ENCODE measurements around the gene LIMS1.

Gene LIMS1

GRCh38 chr2:108616751-108617161 lies 82.5 kb downstream of the LIMS1 start (continued):
- TF ChIP-seq INSM2 (tag by site-specific recombination; IDR thresholded peaks at IDR 0.05), result no peak
- TF ChIP-seq, protein P1, sequence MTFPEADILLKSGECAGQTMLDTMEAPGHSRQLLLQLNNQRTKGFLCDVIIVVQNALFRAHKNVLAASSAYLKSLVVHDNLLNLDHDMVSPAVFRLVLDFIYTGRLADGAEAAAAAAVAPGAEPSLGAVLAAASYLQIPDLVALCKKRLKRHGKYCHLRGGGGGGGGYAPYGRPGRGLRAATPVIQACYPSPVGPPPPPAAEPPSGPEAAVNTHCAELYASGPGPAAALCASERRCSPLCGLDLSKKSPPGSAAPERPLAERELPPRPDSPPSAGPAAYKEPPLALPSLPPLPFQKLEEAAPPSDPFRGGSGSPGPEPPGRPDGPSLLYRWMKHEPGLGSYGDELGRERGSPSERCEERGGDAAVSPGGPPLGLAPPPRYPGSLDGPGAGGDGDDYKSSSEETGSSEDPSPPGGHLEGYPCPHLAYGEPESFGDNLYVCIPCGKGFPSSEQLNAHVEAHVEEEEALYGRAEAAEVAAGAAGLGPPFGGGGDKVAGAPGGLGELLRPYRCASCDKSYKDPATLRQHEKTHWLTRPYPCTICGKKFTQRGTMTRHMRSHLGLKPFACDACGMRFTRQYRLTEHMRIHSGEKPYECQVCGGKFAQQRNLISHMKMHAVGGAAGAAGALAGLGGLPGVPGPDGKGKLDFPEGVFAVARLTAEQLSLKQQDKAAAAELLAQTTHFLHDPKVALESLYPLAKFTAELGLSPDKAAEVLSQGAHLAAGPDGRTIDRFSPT (tag by site-specific recombination; IDR thresholded peaks at IDR 0.05), result peak; percentile 36; the same call in 1 of the 2 replicates
- TF ChIP-seq ZBTB26 (tag by site-specific recombination; optimal IDR thresholded peaks at IDR 0.05), result no peak
- TF ChIP-seq, protein P2, sequence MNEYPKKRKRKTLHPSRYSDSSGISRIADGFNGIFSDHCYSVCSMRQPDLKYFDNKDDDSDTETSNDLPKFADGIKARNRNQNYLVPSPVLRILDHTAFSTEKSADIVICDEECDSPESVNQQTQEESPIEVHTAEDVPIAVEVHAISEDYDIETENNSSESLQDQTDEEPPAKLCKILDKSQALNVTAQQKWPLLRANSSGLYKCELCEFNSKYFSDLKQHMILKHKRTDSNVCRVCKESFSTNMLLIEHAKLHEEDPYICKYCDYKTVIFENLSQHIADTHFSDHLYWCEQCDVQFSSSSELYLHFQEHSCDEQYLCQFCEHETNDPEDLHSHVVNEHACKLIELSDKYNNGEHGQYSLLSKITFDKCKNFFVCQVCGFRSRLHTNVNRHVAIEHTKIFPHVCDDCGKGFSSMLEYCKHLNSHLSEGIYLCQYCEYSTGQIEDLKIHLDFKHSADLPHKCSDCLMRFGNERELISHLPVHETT (tag by site-specific recombination; IDR thresholded peaks at IDR 0.05), result no peak
- TF ChIP-seq SP7 (tag by site-specific recombination; IDR thresholded peaks at IDR 0.05), result no peak
- TF ChIP-seq, protein P3, sequence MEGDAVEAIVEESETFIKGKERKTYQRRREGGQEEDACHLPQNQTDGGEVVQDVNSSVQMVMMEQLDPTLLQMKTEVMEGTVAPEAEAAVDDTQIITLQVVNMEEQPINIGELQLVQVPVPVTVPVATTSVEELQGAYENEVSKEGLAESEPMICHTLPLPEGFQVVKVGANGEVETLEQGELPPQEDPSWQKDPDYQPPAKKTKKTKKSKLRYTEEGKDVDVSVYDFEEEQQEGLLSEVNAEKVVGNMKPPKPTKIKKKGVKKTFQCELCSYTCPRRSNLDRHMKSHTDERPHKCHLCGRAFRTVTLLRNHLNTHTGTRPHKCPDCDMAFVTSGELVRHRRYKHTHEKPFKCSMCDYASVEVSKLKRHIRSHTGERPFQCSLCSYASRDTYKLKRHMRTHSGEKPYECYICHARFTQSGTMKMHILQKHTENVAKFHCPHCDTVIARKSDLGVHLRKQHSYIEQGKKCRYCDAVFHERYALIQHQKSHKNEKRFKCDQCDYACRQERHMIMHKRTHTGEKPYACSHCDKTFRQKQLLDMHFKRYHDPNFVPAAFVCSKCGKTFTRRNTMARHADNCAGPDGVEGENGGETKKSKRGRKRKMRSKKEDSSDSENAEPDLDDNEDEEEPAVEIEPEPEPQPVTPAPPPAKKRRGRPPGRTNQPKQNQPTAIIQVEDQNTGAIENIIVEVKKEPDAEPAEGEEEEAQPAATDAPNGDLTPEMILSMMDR (tag by site-specific recombination; IDR thresholded peaks at IDR 0.05), result no peak
- no peak for TF ChIP-seq ZNF623 (tag by site-specific recombination; IDR thresholded peaks at IDR 0.05)
- no peak for TF ChIP-seq ZNF473 (tag by site-specific recombination; IDR thresholded peaks at IDR 0.05)
- TF ChIP-seq, protein P4, sequence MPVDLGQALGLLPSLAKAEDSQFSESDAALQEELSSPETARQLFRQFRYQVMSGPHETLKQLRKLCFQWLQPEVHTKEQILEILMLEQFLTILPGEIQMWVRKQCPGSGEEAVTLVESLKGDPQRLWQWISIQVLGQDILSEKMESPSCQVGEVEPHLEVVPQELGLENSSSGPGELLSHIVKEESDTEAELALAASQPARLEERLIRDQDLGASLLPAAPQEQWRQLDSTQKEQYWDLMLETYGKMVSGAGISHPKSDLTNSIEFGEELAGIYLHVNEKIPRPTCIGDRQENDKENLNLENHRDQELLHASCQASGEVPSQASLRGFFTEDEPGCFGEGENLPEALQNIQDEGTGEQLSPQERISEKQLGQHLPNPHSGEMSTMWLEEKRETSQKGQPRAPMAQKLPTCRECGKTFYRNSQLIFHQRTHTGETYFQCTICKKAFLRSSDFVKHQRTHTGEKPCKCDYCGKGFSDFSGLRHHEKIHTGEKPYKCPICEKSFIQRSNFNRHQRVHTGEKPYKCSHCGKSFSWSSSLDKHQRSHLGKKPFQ (tag by site-specific recombination; IDR thresholded peaks at IDR 0.05), result no peak
- TF ChIP-seq RBAK (tag by site-specific recombination; IDR thresholded peaks at IDR 0.05), result no peak
- no peak for TF ChIP-seq PRDM1 (tag by site-specific recombination; IDR thresholded peaks at IDR 0.05)
- no peak for TF ChIP-seq ZBTB48 (tag by site-specific recombination; IDR thresholded peaks at IDR 0.05)
- no peak for TF ChIP-seq KLF8 (tag by site-specific recombination; IDR thresholded peaks at IDR 0.05)
- no peak for TF ChIP-seq ZNF112 (tag by site-specific recombination; IDR thresholded peaks at IDR 0.05)
- TF ChIP-seq, protein P5, sequence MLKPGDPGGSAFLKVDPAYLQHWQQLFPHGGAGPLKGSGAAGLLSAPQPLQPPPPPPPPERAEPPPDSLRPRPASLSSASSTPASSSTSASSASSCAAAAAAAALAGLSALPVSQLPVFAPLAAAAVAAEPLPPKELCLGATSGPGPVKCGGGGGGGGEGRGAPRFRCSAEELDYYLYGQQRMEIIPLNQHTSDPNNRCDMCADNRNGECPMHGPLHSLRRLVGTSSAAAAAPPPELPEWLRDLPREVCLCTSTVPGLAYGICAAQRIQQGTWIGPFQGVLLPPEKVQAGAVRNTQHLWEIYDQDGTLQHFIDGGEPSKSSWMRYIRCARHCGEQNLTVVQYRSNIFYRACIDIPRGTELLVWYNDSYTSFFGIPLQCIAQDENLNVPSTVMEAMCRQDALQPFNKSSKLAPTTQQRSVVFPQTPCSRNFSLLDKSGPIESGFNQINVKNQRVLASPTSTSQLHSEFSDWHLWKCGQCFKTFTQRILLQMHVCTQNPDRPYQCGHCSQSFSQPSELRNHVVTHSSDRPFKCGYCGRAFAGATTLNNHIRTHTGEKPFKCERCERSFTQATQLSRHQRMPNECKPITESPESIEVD (tag by site-specific recombination; IDR thresholded peaks at IDR 0.05), result peak; percentile 97
- TF ChIP-seq ZFP37 (tag by site-specific recombination; IDR thresholded peaks at IDR 0.05), result no peak
- 0 out of 2 replicates have a peak, but pooled peaks have one; percentile 30 for TF ChIP-seq WT1 (tag by site-specific recombination; IDR thresholded peaks at IDR 0.05)
- TF ChIP-seq PRDM4 (tag by site-specific recombination; IDR thresholded peaks at IDR 0.05), result peak; percentile 67
- TF ChIP-seq ZNF514 (tag by site-specific recombination; IDR thresholded peaks at IDR 0.05), result no peak
- no peak for TF ChIP-seq ZBTB17 (tag by site-specific recombination; IDR thresholded peaks at IDR 0.05)
- no peak for TF ChIP-seq ZNF426 (tag by site-specific recombination; IDR thresholded peaks at IDR 0.05)
- no peak for TF ChIP-seq GLI4 (tag by site-specific recombination; IDR thresholded peaks at IDR 0.05)
- TF ChIP-seq BCL11A (tag by site-specific recombination; IDR thresholded peaks at IDR 0.05; ENCODE audit: low read depth), result no peak
- no peak for TF ChIP-seq GLIS2 (tag by site-specific recombination; IDR thresholded peaks at IDR 0.05)
- TF ChIP-seq ZNF341 (tag by site-specific recombination; IDR thresholded peaks at IDR 0.05; ENCODE audit: low read depth), result no peak
- peak; percentile 88 for TF ChIP-seq OSR2 (tag by site-specific recombination; IDR thresholded peaks at IDR 0.05)
- no peak for TF ChIP-seq ZNF239 (tag by site-specific recombination; IDR thresholded peaks at IDR 0.05)
- no peak for TF ChIP-seq ZNF416 (tag by site-specific recombination; IDR thresholded peaks at IDR 0.05)
